HEK293 (cell line): ENCODE measurements around the gene TSPAN14.

Source experiments
- CTCF ChIA-PET: fragments of 350-600 bp; formaldehyde crosslinking; extraction: SDS; loops from one replicate; lab custom pipeline; 2021; ENCODE audit warnings: antibody characterized with exemption; lab: Yijun Ruan, JAX
- POLR2A ChIA-PET: fragments of 300-600 bp; formaldehyde crosslinking; extraction: SDS; loops from one replicate; lab custom pipeline; 2020; ENCODE audit warnings: antibody characterized with exemption, inconsistent platforms; lab: Yijun Ruan, JAX
- H3K27ac ChIP-seq: fragments of 200-500 bp; sonication (Bioruptor generic); 2 replicates; pipeline ENCODE4 v1.5.1; 2014; ENCODE audit warnings: low read depth, low read length, control low read depth, inconsistent platforms; ENCODE audit errors: extremely low read depth
- H3K36me3 ChIP-seq, 2 experiments: fragments of 200-500 bp in 1 of 2; sonication (Bioruptor generic) in 1 of 2; 1 replicate in 1 of 2; 2 replicates in 1 of 2; pipeline ENCODE4 v1.5.1; 2014 to 2017; ENCODE audit warnings: inconsistent platforms in 2 of 2, low read length in 2 of 2; ENCODE audit not compliant: control insufficient read depth in 2 of 2, insufficient read depth in 1 of 2
- H3K4me1 ChIP-seq: fragments of 200-500 bp; sonication (Bioruptor generic); 2 replicates; pipeline ENCODE4 v1.5.1; 2014; ENCODE audit warnings: mild to moderate bottlenecking, low read length, inconsistent platforms; ENCODE audit not compliant: control insufficient read depth, insufficient read depth
- H3K4me3 ChIP-seq: 2 replicates; pipeline ENCODE4 v1.5.1; 2011; ENCODE audit warnings: low read depth, mild to moderate bottlenecking, control low read depth, low read length, moderate library complexity
- H3K9me3 ChIP-seq: fragments of 200-500 bp; sonication (Bioruptor generic); 2 replicates; pipeline ENCODE4 v1.5.1; 2014; ENCODE audit warnings: low read depth, low read length, inconsistent platforms; ENCODE audit not compliant: control insufficient read depth, insufficient read depth
- EGR2 ChIP-seq: fragments of 450-650 bp; formaldehyde crosslinking; IDR thresholded peaks from 2 replicates; pipeline ENCODE4 v1.5.1; 2016; ENCODE audit warnings: low read depth, missing biosample characterization, missing genetic modification characterization
- GFI1B ChIP-seq: fragments of 450-650 bp; formaldehyde crosslinking; IDR thresholded peaks from 2 replicates; pipeline ENCODE4 v1.5.1; 2016; ENCODE audit warnings: missing biosample characterization, missing genetic modification characterization
- GLI4 ChIP-seq: fragments of 450-650 bp; formaldehyde crosslinking; IDR thresholded peaks from 2 replicates; pipeline ENCODE4 v1.5.1; 2016; ENCODE audit warnings: missing biosample characterization, missing genetic modification characterization
- KLF10 ChIP-seq: fragments of 450-650 bp; IDR thresholded peaks from 2 replicates; pipeline ENCODE4 v1.5.1; 2018; ENCODE audit warnings: missing biosample characterization, mild to moderate bottlenecking, missing genetic modification characterization
- PRDM10 ChIP-seq: fragments of 450-650 bp; formaldehyde crosslinking; IDR thresholded peaks from 2 replicates; pipeline ENCODE4 v1.5.1; 2016; ENCODE audit warnings: missing biosample characterization, missing genetic modification characterization
- RBAK ChIP-seq: fragments of 450-650 bp; formaldehyde crosslinking; IDR thresholded peaks from 2 replicates; pipeline ENCODE4 v1.5.1; 2016; ENCODE audit warnings: missing biosample characterization, missing genetic modification characterization
- SCRT2 ChIP-seq: fragments of 450-650 bp; formaldehyde crosslinking; IDR thresholded peaks from 2 replicates; pipeline ENCODE4 v1.5.1; 2016; ENCODE audit warnings: missing biosample characterization, missing genetic modification characterization
- ZBTB1 ChIP-seq: fragments of 450-650 bp; formaldehyde crosslinking; IDR thresholded peaks from 2 replicates; pipeline ENCODE4 v1.5.1; 2016; ENCODE audit warnings: missing biosample characterization, missing genetic modification characterization
- ZNF114 ChIP-seq: fragments of 450-650 bp; formaldehyde crosslinking; IDR thresholded peaks from 2 replicates; pipeline ENCODE4 v1.5.0; 2017; ENCODE audit warnings: missing biosample characterization, missing genetic modification characterization
- ZNF138 ChIP-seq: fragments of 450-650 bp; formaldehyde crosslinking; IDR thresholded peaks from 2 replicates; pipeline ENCODE4 v1.5.1; 2016; ENCODE audit warnings: missing biosample characterization, missing genetic modification characterization, borderline replicate concordance
- ZNF157 ChIP-seq: fragments of 450-650 bp; formaldehyde crosslinking; IDR thresholded peaks from 2 replicates; pipeline ENCODE4 v1.5.1; 2016; ENCODE audit warnings: missing biosample characterization, missing genetic modification characterization
- ZNF175 ChIP-seq: fragments of 450-650 bp; formaldehyde crosslinking; IDR thresholded peaks from 2 replicates; pipeline ENCODE4 v1.5.1; 2016; ENCODE audit warnings: missing biosample characterization, missing genetic modification characterization
- ZNF23 ChIP-seq: fragments of 450-650 bp; formaldehyde crosslinking; IDR thresholded peaks from 2 replicates; pipeline ENCODE4 v1.5.1; 2016; ENCODE audit warnings: missing biosample characterization, missing genetic modification characterization, borderline replicate concordance
- ZNF529 ChIP-seq: fragments of 450-650 bp; formaldehyde crosslinking; IDR thresholded peaks from 2 replicates; pipeline ENCODE4 v1.5.1; 2017; ENCODE audit warnings: missing genetic modification characterization, missing biosample characterization; ENCODE audit not compliant: insufficient replicate concordance
- ZNF596 ChIP-seq: fragments of 450-650 bp; IDR thresholded peaks from 2 replicates; pipeline ENCODE4 v1.5.0; 2018; ENCODE audit warnings: missing biosample characterization, mild to moderate bottlenecking, missing genetic modification characterization, moderate library complexity
- ZNF701 ChIP-seq: fragments of 450-650 bp; formaldehyde crosslinking; IDR thresholded peaks from 2 replicates; pipeline ENCODE4 v1.5.1; 2016; ENCODE audit warnings: missing biosample characterization, missing genetic modification characterization
- ZNF707 ChIP-seq: fragments of 450-650 bp; formaldehyde crosslinking; IDR thresholded peaks from 2 replicates; pipeline ENCODE4 v1.5.1; 2016; ENCODE audit warnings: missing biosample characterization, missing genetic modification characterization
- ZNF777 ChIP-seq: fragments of 450-650 bp; formaldehyde crosslinking; IDR thresholded peaks from 2 replicates; pipeline ENCODE4 v1.5.1; 2017; ENCODE audit warnings: missing biosample characterization, missing genetic modification characterization, borderline replicate concordance
- ZNF791 ChIP-seq: fragments of 450-650 bp; formaldehyde crosslinking; IDR thresholded peaks from 2 replicates; pipeline ENCODE4 v1.5.1; 2016; ENCODE audit warnings: missing biosample characterization, missing genetic modification characterization
- ZSCAN4 ChIP-seq: fragments of 450-650 bp; formaldehyde crosslinking; IDR thresholded peaks from 2 replicates; pipeline ENCODE4 v1.5.1; 2017; ENCODE audit warnings: missing biosample characterization, missing genetic modification characterization
- TF ChIP-seq, protein P1 (sequence below): fragments of 450-650 bp; formaldehyde crosslinking; IDR thresholded peaks from 2 replicates; pipeline ENCODE4 v1.5.1; 2017; ENCODE audit warnings: missing biosample characterization, missing genetic modification characterization
- TF ChIP-seq, protein P2 (sequence below): fragments of 450-650 bp; formaldehyde crosslinking; IDR thresholded peaks from 2 replicates; pipeline ENCODE4 v1.5.1; 2016; ENCODE audit warnings: missing biosample characterization, missing genetic modification characterization
- TF ChIP-seq, protein P3 (sequence below): fragments of 450-650 bp; formaldehyde crosslinking; IDR thresholded peaks from 2 replicates; pipeline ENCODE4 v1.5.1; 2016; ENCODE audit warnings: missing biosample characterization, missing genetic modification characterization
- TF ChIP-seq, protein P4 (sequence below): fragments of 450-650 bp; formaldehyde crosslinking; IDR thresholded peaks from 2 replicates; pipeline ENCODE4 v1.5.1; 2016; ENCODE audit warnings: missing biosample characterization, missing genetic modification characterization

The TSPAN14 gene

DNA sequence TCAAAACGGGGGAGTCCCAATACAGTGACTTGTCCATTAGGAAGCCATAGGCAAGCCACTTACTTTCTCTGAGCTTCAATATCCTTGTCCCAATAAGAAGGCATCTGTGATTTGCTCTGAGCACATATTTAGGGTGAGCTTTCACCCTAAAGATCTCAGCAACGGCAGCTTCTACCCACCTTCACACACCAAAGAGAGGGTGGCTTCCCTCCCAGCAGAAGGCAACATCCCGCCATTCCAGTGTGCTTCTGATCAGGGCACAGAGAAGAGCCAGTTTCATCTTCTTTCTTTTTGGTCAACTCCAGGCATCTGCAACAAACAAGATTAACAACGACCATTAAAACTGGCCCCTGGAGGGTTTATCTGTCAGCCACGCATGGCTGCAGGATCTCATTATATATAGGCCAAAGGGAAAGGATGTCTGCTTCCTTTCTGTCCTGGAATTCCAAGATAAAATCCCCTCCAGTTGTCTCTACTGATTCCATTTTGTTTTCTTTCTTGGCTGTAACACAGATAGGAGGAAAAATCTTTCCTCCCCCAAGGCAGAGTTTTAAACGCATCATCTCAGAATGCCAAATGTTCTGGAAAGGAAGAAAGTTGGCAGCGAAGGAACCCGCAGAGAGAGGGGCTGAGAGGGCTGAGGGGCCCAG is 83.1 kb downstream of the TSPAN14 start:
- Histone ChIP-seq H3K36me3 (no peaks in the 10 kb centered on the region), H3K4me1 (no peaks in the 10 kb centered on the region), H3K27ac (no peak overlapping the region)
- POLR2A ChIA-PET = no interaction called here
- TF ChIP-seq SCRT2 (tag by site-specific recombination) = no peak
- no peak for TF ChIP-seq EGR2 (tag by site-specific recombination)
- TF ChIP-seq ZNF701 (tag by site-specific recombination) = no peak
- no peak for TF ChIP-seq ZSCAN4 (tag by site-specific recombination)
- no peak for TF ChIP-seq ZNF23
- TF ChIP-seq, protein P1, sequence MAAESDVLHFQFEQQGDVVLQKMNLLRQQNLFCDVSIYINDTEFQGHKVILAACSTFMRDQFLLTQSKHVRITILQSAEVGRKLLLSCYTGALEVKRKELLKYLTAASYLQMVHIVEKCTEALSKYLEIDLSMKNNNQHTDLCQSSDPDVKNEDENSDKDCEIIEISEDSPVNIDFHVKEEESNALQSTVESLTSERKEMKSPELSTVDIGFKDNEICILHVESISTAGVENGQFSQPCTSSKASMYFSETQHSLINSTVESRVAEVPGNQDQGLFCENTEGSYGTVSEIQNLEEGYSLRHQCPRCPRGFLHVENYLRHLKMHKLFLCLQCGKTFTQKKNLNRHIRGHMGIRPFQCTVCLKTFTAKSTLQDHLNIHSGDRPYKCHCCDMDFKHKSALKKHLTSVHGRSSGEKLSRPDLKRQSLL (tag by site-specific recombination) = no peak
- TF ChIP-seq GFI1B (tag by site-specific recombination) = no peak
- TF ChIP-seq ZNF777 (tag by site-specific recombination) = no peak
- TF ChIP-seq KLF10 (tag by site-specific recombination) = no peak
- TF ChIP-seq, protein P2, sequence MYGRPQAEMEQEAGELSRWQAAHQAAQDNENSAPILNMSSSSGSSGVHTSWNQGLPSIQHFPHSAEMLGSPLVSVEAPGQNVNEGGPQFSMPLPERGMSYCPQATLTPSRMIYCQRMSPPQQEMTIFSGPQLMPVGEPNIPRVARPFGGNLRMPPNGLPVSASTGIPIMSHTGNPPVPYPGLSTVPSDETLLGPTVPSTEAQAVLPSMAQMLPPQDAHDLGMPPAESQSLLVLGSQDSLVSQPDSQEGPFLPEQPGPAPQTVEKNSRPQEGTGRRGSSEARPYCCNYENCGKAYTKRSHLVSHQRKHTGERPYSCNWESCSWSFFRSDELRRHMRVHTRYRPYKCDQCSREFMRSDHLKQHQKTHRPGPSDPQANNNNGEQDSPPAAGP (tag by site-specific recombination) = no peak
- no peak for TF ChIP-seq ZNF596
- TF ChIP-seq ZNF175 (tag by site-specific recombination) = no peak
- no peak for TF ChIP-seq GLI4
- no peak for TF ChIP-seq ZNF529
- no peak for TF ChIP-seq ZNF138 (tag by site-specific recombination)
- TF ChIP-seq ZNF114 = no peak
- TF ChIP-seq, all 188 proteins: peak for 0
- Histone ChIP-seq H3K9me3 (no peaks in the 10 kb centered on the region), H3K4me3 (no peak overlapping the region)
- CTCF ChIA-PET = no interaction called here

- H3K9me3 ChIP-seq = no peaks in the 10 kb centered on the region
- CTCF ChIA-PET = interaction anchor here (0.6 kb wide), 1 partner anchor 130 kb away, joined by 3 read pairs; the partner anchor contains the start of gene PRXL2A
- POLR2A ChIA-PET = no interaction called here
- H3K4me3 ChIP-seq = no peak within 1 kb of the TSS
- H3K27ac ChIP-seq = no peak within 1 kb of the TSS
- no peaks in the 10 kb centered on the region for H3K4me1 ChIP-seq
- H3K36me3 ChIP-seq = no peaks in the 10 kb centered on the region
- TF ChIP-seq ZNF791 (tag by site-specific recombination) = no peak
- no peak for TF ChIP-seq ZBTB1 (tag by site-specific recombination)
- no peak for TF ChIP-seq PRDM10 (tag by site-specific recombination)
- no peak for TF ChIP-seq RBAK (tag by site-specific recombination)
- no peak for TF ChIP-seq ZNF707
- TF ChIP-seq, protein P3, sequence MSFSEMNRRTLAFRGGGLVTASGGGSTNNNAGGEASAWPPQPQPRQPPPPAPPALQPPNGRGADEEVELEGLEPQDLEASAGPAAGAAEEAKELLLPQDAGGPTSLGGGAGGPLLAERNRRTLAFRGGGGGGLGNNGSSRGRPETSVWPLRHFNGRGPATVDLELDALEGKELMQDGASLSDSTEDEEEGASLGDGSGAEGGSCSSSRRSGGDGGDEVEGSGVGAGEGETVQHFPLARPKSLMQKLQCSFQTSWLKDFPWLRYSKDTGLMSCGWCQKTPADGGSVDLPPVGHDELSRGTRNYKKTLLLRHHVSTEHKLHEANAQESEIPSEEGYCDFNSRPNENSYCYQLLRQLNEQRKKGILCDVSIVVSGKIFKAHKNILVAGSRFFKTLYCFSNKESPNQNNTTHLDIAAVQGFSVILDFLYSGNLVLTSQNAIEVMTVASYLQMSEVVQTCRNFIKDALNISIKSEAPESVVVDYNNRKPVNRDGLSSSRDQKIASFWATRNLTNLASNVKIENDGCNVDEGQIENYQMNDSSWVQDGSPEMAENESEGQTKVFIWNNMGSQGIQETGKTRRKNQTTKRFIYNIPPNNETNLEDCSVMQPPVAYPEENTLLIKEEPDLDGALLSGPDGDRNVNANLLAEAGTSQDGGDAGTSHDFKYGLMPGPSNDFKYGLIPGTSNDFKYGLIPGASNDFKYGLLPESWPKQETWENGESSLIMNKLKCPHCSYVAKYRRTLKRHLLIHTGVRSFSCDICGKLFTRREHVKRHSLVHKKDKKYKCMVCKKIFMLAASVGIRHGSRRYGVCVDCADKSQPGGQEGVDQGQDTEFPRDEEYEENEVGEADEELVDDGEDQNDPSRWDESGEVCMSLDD = no peak
- TF ChIP-seq ZNF157 (tag by site-specific recombination) = no peak
- TF ChIP-seq, protein P4, sequence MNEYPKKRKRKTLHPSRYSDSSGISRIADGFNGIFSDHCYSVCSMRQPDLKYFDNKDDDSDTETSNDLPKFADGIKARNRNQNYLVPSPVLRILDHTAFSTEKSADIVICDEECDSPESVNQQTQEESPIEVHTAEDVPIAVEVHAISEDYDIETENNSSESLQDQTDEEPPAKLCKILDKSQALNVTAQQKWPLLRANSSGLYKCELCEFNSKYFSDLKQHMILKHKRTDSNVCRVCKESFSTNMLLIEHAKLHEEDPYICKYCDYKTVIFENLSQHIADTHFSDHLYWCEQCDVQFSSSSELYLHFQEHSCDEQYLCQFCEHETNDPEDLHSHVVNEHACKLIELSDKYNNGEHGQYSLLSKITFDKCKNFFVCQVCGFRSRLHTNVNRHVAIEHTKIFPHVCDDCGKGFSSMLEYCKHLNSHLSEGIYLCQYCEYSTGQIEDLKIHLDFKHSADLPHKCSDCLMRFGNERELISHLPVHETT (tag by site-specific recombination) = no peak
Measured at GRCh38 chr10:80537736-80538480, 83.8 kb downstream of the TSPAN14 start, which contains the start of gene SH2D4B. SH2D4B (plus strand) TSS chr10:80537902; CDS start chr10:80538332, 430 bp downstream.
